HG02852 (cell line): ENCODE data around the gene RASL11B.

Experiments
- ATAC-seq: cut with Tn5 transposase; IDR thresholded peaks from one replicate; pipeline ENCODE4 v1.9.1; 2021; ENCODE audit warnings: mild to moderate bottlenecking, moderate library complexity; ENCODE audit not compliant: unreplicated experiment

The RASL11B gene

DNA sequence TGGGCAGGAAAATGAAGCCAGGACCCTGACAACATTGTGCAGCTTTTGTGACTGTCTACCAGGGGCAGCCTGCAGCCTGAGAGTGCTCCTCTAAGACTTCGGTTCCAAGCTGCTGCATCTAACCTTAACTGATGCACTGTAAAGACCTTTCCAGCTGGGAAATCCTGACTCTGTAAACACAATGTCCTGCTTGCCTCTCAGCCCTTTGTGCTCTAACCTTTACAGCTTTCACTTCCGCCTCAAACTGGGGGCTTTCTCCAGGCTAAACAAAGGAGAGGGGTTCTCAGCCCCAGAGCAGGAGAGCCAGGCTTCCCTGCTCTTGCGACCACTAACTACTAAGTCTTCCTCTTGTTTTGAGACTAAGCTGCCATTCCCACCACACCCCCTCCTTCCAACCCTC, 19.3 kb upstream of the RASL11B start:
- no peak for ATAC-seq

DNA sequence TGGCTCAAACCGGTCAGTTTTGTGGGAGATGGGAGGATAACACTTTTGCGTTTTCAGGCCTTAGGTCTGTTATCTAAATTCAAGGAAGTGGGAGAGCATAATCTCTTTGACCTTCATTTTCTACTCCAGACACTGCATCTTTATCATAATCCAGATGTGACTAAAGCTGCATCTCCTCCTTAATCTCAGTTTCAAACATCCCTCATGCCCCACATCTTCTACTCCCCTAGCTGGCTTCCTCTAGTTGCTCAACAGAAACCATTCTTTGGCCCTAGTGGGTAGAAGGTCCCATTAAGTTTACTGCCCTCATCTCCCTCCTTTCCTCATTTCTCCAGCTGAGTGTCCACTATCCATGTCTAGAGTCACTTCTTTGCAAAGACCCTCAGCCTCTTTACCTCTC, 18.8 kb upstream of the RASL11B start:
- ATAC-seq = no peak

DNA sequence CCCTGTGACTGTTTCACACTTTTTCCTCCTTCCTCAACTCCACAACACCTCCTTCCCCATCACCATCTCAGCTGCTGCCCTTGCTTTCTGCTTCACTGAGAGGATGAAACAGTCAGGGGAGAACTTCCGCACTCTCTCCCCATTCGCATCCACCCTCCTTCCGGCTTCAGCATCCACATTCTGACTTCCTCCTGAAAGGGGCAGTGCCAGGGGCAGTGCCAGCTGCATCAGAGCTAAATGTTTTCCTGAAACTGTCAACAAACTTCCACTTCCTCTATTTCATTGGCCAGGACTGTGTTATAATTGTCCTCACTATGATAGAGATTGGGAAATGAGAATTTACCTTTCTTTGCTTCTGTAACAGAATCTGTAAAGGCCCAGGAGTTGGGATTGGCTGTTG, 18.2 kb upstream of the RASL11B start:
- ATAC-seq = no peak

DNA sequence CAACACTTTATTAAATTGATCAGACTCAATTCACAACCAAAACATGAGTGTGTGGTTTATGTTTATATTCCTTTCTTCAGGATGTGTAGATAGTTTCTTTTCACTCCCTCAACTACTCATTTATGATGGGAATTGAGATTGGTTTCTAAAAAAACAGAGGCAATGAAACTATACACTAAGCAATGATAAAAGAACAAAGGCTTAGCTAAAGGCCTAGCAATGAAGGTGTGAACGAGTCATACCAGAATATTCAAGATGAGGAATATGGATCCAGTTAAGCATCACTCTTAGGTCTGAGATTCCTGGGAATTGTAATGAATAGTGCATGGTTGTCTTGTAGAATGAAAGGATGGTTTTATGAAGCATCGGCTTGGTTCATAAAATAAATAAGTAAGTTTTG, 17.5 kb upstream of the RASL11B start:
- ATAC-seq = no peak

DNA sequence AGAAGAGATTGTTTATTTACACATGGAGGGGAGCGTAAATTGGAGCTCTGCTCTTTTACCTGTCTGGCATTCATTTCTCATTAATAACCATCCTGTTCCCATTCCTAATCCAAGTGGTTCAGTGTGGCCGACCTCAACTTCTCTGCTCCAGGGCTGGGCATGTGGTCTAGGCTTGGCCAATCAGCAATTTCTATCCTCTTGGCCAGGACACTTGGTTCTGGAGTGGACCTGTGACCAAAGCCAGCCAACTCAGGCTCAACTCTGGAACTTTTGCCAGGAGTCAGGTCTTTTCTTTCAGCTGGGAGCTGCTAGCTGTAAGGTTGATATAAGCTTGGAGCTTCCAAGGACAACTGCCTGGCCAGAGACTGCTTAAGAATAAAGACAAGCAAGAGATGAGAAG, 15.6 kb upstream of the RASL11B start:
- no peak for ATAC-seq

DNA sequence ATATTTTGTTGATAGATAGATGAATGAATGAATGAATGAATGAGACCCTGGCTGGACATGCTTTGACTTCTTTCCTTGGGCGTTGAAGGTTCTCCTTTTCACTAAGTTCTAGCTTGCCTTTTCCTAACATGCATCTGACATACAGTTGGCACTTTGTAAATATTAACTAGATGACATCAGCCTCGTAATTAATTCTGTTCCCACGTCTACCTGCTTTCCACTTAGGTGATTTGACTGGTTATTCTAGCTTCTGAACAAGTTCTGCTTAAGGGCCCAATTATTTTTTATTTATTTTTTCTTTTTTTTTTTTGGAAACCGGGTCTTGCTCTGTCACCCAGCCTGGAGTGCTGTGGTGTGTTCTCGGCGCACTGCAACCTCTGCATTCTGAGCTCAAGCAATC, 13.9 kb upstream of the RASL11B start:
- no peak for ATAC-seq

DNA sequence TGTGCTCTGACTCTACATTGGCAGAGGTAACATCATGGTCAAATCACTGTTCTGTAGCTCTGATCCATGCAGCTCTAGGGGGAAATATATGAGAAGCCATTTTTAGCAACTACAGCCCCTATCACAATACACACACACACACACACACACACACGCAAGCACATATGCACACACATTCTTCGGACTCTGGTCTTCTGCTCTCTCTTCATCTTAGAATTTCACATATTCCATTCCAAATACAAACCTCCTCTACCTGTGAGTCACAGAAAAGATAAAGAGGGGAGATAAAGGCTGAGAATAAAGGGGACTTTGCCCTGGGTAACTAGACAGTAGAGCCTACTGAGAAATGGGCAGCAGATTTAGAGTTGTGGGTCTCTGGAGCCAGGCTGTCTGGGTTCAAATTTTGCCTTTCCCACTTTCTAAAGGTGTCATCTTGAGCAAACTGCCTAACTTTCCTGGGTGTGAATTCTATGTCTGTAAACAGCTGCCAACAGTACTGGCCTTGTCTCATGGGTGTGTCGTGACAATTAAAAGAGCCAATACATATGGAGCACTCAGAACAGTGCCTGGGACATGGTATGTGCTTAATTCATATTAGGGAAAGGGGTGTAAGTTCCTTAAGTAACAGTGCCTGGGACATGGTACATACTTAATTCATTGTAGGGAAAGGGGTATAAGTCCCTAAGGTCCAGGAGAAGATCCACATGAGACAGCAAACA, 11.6 kb upstream of the RASL11B start:
- no peak for ATAC-seq

DNA sequence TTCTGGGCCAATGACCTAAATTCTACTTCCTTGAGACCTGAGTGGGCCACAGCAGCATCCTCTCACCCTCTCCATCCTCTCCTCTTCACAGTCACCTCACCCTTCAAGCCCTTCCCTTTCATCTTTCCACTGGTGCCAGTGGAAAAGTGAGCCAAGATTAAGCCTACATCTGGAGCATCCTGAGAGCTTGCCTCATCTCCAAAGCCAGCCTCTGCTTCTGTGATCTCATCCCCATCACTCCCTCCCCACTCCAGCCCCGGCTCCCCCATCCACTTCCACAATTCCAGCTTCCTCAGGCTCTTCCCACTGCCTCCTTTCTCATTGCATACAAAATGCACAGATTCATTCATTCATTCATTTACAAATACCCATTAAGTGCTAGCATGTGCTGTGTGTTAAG, 10.1 kb upstream of the RASL11B start:
- ATAC-seq = no peak

GRCh38 chr4:52852711-52853110, 9.4 kb upstream of the RASL11B start:
- ATAC-seq = no peak

GRCh38 chr4:52853351-52853750, 8.8 kb upstream of the RASL11B start:
- no peak for ATAC-seq

DNA sequence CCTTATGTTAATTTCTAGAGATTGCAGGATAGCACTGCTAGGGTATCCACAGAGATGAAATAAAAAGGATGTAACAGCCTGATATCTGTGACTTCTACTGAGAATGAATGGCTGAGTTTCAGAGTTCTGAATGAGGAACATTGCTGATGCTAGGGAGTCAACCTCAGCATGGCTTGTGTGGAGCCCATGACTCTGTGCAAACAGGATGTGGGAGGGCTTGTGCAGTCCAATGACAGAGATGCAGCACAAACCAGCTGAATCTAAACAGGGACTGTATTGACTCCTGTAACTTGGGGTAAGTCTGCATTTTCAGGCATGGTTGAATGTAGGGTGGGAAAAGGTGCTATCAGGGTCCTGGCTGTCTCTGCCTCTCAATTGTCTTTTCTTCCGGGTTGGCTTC, 5.3 kb upstream of the RASL11B start:
- ATAC-seq = no peak

DNA sequence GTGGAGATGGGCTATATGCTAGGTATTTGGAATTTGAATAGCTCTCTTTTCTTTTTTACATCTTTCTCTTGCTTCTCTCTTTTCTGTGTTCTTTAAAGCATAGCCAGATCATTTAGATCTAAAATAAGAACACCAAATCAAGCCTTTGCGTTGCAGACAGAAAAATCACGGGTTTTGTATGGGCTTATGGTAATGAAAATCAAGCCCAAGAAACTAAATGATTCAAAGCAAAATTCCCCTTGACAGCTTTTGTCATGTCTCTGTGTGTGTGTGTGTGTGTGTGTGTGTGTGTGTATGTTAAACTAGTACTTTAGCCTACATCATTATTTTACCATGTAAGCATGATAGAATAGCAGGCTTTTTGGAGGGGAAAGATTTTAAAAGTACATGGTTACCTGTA, 1.8 kb upstream of the RASL11B start:
- no peak for ATAC-seq

GRCh38 chr4:52861171-52861823, 820 bp upstream of the RASL11B start:
- ATAC-seq = no peak

- ATAC-seq = no peak
Measured at GRCh38 chr4:52862639-52863161, 583 bp downstream of the RASL11B start.

GRCh38 chr4:52863324-52863723, 1.2 kb downstream of the RASL11B start:
- ATAC-seq = no peak

DNA sequence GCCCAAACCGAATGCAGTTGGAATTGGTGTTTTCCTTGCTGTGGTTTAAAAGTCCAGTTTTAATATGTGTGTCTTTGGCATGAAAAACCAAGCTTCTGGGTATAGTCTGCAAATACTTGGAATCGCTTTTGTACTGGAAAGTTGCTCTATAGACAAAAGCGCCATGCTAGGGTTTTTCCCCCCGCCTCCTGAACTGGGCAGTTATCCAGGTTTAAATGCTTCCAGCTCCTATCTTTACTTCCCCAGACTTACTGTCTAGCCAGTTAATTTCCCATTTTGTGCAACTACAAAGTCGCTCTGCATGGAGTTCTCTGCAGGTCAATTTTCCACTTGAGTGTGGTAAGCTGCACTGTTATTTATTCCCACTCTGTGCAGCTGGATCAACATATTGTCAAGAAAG, 2.7 kb downstream of the RASL11B start:
- no peak for ATAC-seq

DNA sequence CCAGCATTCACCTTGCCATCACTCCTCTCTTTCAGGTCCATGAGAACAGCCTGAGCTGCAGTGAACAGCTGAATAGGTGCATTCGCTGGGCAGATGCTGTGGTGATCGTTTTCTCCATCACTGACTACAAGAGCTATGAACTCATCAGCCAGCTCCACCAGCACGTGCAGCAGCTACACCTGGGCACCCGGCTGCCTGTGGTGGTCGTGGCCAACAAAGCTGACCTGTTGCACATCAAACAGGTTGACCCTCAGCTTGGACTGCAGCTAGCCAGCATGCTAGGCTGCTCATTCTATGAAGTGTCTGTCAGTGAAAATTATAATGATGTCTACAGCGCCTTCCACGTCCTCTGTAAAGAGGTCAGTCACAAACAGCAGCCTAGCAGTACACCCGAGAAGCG, 3.2 kb downstream of the RASL11B start:
- ATAC-seq = no peak

GRCh38 chr4:52866734-52867133, 4.6 kb downstream of the RASL11B start:
- ATAC-seq = no peak

DNA sequence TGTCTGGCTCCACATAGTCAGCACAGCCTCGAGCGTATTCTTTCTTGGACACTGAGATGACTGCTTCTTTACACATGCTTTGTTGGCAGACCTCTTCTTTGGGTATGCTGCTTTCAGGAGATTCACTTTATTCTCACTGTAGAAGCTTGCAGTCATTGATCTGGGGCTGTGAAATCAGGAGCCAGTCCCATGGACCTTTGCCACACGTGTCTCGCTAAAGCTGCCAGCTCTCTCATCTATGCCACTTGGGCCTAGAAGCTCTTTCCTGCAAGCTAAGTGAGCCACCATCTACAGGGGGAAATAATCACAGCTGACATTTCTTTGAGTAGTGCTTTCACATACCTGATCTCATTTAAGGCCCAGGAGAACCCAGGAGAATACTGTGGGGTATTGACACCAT, 5.0 kb downstream of the RASL11B start:
- no peak for ATAC-seq

DNA sequence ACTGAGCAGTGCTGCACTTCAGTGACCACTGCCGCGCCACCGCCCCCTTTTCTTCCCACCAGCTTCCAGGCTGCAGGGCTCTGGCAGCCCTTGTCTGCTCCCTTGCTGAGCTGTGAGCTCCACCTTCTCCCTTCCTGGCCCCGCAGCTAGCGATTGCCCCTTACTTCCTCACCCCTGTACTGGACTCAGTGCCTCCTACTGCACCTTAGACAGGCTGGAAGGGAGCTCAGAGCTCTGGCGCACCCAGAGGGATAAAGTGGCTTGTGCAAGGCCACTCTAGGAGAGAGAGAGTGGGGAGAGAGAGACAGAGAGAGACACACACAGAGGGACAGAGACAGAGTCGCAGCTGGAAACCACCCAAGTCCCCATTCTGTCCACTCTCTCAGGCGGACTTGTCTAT, 6.0 kb downstream of the RASL11B start:
- no peak for ATAC-seq

DNA sequence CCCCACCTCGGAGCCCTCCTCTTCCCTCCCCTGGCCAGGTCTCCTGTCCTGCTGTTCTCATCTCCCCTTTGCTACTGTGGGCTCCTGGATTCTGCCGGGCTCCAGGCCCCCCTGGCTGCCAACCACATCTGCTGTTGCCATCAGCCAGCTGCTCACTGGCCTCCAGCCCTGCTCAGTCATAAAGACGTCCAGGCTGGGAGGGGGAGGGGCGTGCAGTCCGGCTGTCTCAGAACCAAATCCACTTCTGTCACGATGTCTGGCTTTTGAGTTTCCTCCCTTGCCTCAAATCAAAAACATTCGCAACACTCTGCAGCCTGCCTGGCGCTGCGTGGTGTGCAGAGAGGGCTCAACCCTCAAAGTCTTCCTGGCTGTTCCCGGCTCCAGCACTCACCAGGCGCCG, 7.1 kb downstream of the RASL11B start:
- ATAC-seq = no peak

DNA sequence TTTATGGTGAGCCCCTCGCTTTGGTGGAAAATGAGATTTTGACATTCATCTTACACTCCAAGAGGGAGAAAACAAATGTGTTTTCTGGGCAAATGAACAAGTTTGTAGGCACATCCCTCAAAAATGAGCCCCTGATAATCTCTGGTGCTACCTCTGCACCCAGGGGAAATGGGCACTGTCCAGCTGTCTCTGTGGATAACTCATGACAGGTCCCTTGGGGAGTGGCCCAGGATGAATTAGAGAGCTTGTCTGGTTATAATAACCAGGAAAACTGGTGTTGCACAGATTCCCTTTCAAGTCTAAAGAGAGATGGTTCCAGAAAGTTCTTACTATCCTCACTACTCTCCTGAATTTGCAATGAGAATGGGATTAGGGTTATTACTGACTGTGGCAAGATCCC, 7.5 kb downstream of the RASL11B start:
- ATAC-seq = no peak

- ATAC-seq = no peak
Measured at GRCh38 chr4:52870225-52870624, 8.1 kb downstream of the RASL11B start.
